GM23248 (cell line): ENCODE measurements around the gene EIF3CL. TPM values are rescaled to one million over a fixed set of nuclear protein-coding genes. Genes with fewer than 3 reads are reported as not detected.
"Not testable (repeated sequence)": the region's sequence is repeated elsewhere in the genome, so short reads cannot be mapped to it uniquely, and the experiment has no call there.

Experiments used
- DNase-seq: peaks from one replicate; pipeline ENCODE4 v3.0.0-alpha.2; 2015
- H2AFZ ChIP-seq: fragments of 200-600 bp; sonication (generic); 2 replicates; pipeline ENCODE4 v1.6.1; 2016; ENCODE audit warnings: antibody characterized with exemption
- H3F3A ChIP-seq: fragments of 200-600 bp; sonication (generic); 2 replicates; pipeline ENCODE4 v1.6.1; 2016; ENCODE audit warnings: mild to moderate bottlenecking, antibody characterized with exemption, mixed run types; ENCODE audit not compliant: insufficient read depth
- H3K27ac ChIP-seq: fragments of 200-600 bp; sonication (generic); 2 replicates; pipeline ENCODE4 v1.5.1; 2016; ENCODE audit warnings: mild to moderate bottlenecking
- H3K27me3 ChIP-seq: fragments of 200-600 bp; sonication (generic); replicated peaks from 2 replicates; pipeline ENCODE4 v1.6.1; 2016; ENCODE audit warnings: mild to moderate bottlenecking; ENCODE audit not compliant: insufficient read depth
- H3K36me3 ChIP-seq: fragments of 200-600 bp; sonication (generic); 2 replicates; pipeline ENCODE4 v1.6.1; 2016; ENCODE audit warnings: low read depth, mild to moderate bottlenecking
- H3K4me1 ChIP-seq: fragments of 200-600 bp; sonication (generic); 2 replicates; pipeline ENCODE4 v1.6.1; 2016; ENCODE audit warnings: mild to moderate bottlenecking; ENCODE audit not compliant: insufficient read depth
- H3K4me2 ChIP-seq: fragments of 200-600 bp; sonication (generic); one replicate; pipeline ENCODE4 v1.6.1; 2016; ENCODE audit warnings: mild to moderate bottlenecking; ENCODE audit not compliant: unreplicated experiment
- H3K4me3 ChIP-seq: fragments of 200-600 bp; sonication (generic); 2 replicates; pipeline ENCODE4 v1.5.1; 2016; ENCODE audit warnings: mild to moderate bottlenecking
- H3K79me2 ChIP-seq: fragments of 200-600 bp; sonication (generic); 2 replicates; pipeline ENCODE4 v1.6.1; 2016; ENCODE audit warnings: mild to moderate bottlenecking; ENCODE audit not compliant: insufficient read depth
- H3K9ac ChIP-seq: fragments of 200-600 bp; sonication (generic); 2 replicates; pipeline ENCODE4 v1.6.1; 2016; ENCODE audit warnings: mild to moderate bottlenecking
- H3K9me2 ChIP-seq: fragments of 200-600 bp; sonication (generic); 2 replicates; pipeline ENCODE4 v1.6.1; 2016; ENCODE audit warnings: mixed run types, mild to moderate bottlenecking, moderate library complexity; ENCODE audit not compliant: insufficient read depth
- H3K9me3 ChIP-seq: fragments of 200-600 bp; sonication (generic); one replicate; pipeline ENCODE4 v1.6.1; 2017; ENCODE audit warnings: low read depth
- H4K20me1 ChIP-seq: fragments of 200-600 bp; sonication (generic); 2 replicates; pipeline ENCODE4 v1.6.0; 2016; ENCODE audit not compliant: insufficient read depth
- WGBS, 2 experiments: methylation state at CpG; one replicate each; pipeline ENCODE4 v1.1.6; 2015 to 2017; ENCODE audit warnings: low lambda C conversion rate in 2 of 2, low coverage in 1 of 2; ENCODE audit errors: missing lambda C conversion rate in 2 of 2; 5-methylcytosine and 5-hydroxymethylcytosine counted together
- in situ Hi-C: fragments of 300-500 bp; cut with MboI; formaldehyde crosslinking; loops from 2 replicates; pipeline ENCODE4 v1.15.0; 2020
- polyA plus RNA-seq: library from polyadenylated mRNA; unstranded; fragments of >200 nt; fragmentation: Nextera tagmentation; extraction: Ambion mirVana; gene quantifications from 2 replicates; pipeline ENCODE4 v1.2.1, GENCODE V29; 2016
- total RNA-seq: library from RNA; depleted of rRNA; stranded (reverse); fragments of >200 nt; shearing (Covaris generic); gene quantifications from 2 replicates; pipeline ENCODE4 v1.2.3, GENCODE V29; 2014

Gene EIF3CL
- total and polyA plus RNA-seq, 2 experiments from 2014 or later: 1.5 to 85.1 TPM

DNA sequence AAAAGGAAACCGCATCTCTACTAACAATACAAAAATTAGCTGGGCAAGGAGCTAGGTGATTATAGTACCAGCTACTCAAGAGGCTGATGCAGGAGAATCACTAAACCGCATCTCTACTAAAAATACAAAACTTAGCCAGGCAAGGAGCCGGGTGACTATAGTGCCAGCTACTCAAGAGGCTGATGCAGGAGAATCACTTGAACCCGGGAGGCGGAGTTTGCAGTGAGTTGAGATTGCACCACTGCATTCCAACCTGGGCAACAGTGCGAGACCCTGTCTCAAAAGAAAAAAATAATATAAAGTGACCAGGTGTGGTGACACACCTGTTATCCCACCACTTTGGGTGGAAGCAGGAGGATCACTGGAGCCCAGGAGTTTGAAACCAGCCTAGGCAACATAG is 65.4 kb downstream of the EIF3CL start:
- H3K9ac ChIP-seq, H2AFZ ChIP-seq, H3K36me3 ChIP-seq, H3K27ac ChIP-seq, H3K9me3 ChIP-seq, H3K9me2 ChIP-seq, H3K4me3 ChIP-seq, H3K79me2 ChIP-seq, H4K20me1 ChIP-seq, H3K4me2 ChIP-seq, H3K27me3 ChIP-seq, H3K4me1 ChIP-seq, H3F3A ChIP-seq, DNase-seq, in situ Hi-C loops: not testable (repeated sequence)
- 80 to 86% methylated on average over 4 to 6 of the region's 6 CpGs for WGBS, 2 experiments

DNA sequence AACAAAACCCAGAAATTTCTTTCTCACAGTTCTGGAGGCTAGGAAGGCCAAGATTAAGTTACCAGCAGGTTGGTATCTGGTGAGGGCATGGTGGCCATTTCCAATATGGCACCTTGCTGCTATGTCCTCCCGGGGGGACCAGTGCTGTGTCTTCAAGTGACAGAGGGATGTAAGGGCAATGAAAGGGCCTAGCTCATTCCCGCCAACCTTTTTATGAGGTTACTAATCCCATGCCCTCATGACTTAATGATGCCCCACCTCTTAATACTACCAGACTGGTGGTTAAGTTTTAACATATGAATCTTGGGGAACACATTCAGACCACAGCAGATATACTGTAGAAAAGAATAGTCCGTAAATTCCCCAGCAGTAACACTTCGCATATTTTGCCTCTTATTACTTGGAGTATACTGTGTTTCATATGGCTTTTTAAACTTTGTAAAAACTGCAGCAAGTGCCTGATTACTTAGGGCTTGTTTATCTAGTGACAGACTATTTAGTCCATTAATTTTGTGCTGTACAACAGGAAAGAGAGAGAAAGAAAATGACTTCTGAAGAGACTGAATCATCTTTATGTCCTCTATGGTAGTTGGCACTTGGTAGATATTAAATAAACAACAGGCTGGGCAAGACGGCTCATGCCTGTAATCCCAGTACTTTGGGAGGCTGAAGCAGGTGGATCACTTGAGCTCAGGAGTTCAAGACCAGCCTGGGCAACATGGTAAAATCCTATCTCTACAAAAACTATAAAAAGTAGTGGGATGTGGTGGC is 66.5 kb downstream of the EIF3CL start:
- H4K20me1 ChIP-seq, H3F3A ChIP-seq, H3K79me2 ChIP-seq, H3K36me3 ChIP-seq, H3K4me2 ChIP-seq, H3K9me3 ChIP-seq, H3K4me3 ChIP-seq, H3K9me2 ChIP-seq, H3K27ac ChIP-seq, DNase-seq, H3K4me1 ChIP-seq, in situ Hi-C loops, H2AFZ ChIP-seq, H3K27me3 ChIP-seq, H3K9ac ChIP-seq: not testable (repeated sequence)
- 55 to 56% methylated on average over 4 to 5 of the region's 5 CpGs for WGBS, 2 experiments

DNA sequence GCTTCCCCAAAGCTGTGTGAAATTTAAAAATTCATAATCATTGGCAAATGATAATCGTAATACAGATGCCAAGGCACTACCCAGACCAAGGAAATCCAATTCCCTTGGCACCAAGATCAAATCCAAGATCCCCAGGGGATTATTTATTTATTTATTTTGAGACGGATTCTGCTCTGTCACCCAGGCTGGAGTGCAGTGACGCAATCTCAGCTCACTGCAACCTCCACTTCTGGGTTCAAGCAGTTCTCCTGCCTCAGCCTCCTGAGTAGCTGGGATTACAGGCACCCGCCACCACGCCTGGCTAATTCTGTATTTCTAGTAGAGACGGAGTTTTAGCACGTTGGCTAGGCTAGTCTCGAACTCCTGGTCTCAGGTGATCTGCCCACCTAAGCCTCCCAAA is 68.0 kb downstream of the EIF3CL start:
- 60 to 64% methylated on average over 7 to 8 of the region's 8 CpGs for WGBS, 2 experiments
- H3K9me2 ChIP-seq, DNase-seq, H3K4me1 ChIP-seq, H3F3A ChIP-seq, H3K36me3 ChIP-seq, H3K9me3 ChIP-seq, H3K4me2 ChIP-seq, H4K20me1 ChIP-seq, H2AFZ ChIP-seq, H3K9ac ChIP-seq, H3K27ac ChIP-seq, H3K79me2 ChIP-seq, in situ Hi-C loops, H3K27me3 ChIP-seq, H3K4me3 ChIP-seq: not testable (repeated sequence)

DNA sequence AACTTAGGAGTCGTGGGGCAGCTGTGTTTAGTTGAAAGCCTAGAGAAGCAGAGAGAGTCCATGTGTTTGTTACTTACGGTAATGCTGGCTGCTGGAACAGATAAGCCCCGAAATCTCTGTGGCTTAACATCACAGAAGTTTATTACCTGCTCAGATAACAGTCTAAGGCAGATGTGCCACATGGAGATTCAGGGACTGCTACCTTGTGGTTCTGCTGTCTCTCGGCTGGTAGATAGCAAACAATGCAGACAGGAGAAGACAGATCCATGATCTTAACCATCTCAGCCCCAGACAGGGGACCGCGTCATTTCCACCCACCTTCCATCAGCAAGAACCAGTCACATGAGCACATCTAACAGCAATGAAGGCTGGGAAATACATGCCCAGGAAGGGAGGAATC is 71.0 kb downstream of the EIF3CL start:
- WGBS, 2 experiments: 48 to 52% methylated on average over 5 to 6 of the region's 6 CpGs
- DNase-seq, in situ Hi-C loops: not testable (repeated sequence)

DNA sequence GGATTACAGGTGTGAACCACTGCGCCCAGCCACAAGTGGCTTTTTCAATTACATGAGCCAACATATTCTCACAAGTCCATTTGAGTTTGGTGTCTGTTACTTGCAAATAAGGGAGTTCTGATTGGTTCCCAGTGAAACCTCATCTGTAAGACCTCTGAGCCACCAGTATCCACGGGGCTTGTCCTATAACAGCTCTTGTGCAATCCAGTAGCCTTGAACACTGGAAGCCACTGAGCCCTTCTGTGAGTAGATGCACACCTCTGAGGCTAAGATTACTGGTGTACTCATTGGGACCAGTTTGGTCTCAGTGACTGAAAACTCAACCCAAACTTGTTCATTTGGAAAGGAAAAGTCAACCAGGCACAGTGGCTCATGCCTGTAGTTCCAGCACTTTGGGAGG is 72.7 kb downstream of the EIF3CL start:
- H3K27ac ChIP-seq: not testable (repeated sequence)

More for the DNA sequence above, 71.0 kb downstream of the EIF3CL start:
- H2AFZ ChIP-seq, H3K9me3 ChIP-seq, H3K4me2 ChIP-seq, H3K27ac ChIP-seq, H3K9ac ChIP-seq, H3K27me3 ChIP-seq, H3K36me3 ChIP-seq, H3F3A ChIP-seq, H3K9me2 ChIP-seq, H3K4me1 ChIP-seq, H4K20me1 ChIP-seq, H3K79me2 ChIP-seq, H3K4me3 ChIP-seq: not testable (repeated sequence)

DNA sequence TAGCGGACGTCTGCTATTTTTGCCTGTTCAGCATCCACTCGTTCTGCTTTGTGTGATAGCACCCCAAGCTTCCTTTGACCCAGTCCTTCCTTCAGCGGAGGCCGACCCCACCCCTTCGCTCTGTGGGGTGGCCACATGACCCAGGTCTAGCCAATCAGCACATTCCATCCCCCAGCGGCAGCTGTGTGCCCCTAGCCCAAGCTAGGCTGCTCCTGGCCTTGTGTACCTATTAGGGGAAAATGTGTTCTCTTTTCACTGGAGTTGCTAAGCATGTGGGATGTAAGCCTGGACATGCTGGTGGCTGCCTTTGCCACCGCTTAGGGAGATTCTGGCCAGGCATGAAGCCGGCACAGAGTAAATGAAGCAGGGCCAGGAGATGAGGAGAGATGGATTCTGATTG is 73.4 kb downstream of the EIF3CL start:
- DNase-seq, H3K4me3 ChIP-seq, H2AFZ ChIP-seq, H3F3A ChIP-seq, in situ Hi-C loops, H3K27ac ChIP-seq, H3K79me2 ChIP-seq, H3K9ac ChIP-seq, H4K20me1 ChIP-seq, H3K4me1 ChIP-seq, H3K9me2 ChIP-seq, H3K36me3 ChIP-seq, H3K9me3 ChIP-seq, H3K27me3 ChIP-seq, H3K4me2 ChIP-seq: not testable (repeated sequence)
- WGBS, 2 experiments: 8 to 11% methylated on average over 6 of the region's 9 CpGs

More for the DNA sequence above, 72.7 kb downstream of the EIF3CL start:
- H3K27me3 ChIP-seq, H3K4me3 ChIP-seq, H3K9me2 ChIP-seq, H3K4me2 ChIP-seq, H3K9me3 ChIP-seq, H4K20me1 ChIP-seq, in situ Hi-C loops, H3K4me1 ChIP-seq, H3K36me3 ChIP-seq, H3F3A ChIP-seq, DNase-seq, H3K9ac ChIP-seq, H2AFZ ChIP-seq, H3K79me2 ChIP-seq: not testable (repeated sequence)
- 54 to 73% methylated on average over 2 of the region's 2 CpGs for WGBS, 2 experiments
